H1 (cell line): ENCODE results near the gene ING1. TPM values are rescaled to one million over a fixed set of nuclear protein-coding genes. Genes with fewer than 3 reads are reported as not detected.

Experiments
- CTCF ChIA-PET: fragments of 300-600 bp; sonication (Branson Sonifier 250); formaldehyde crosslinking; loops from one replicate; lab custom pipeline; 2021; ENCODE audit not compliant: partially characterized antibody; lab: Charles Lee
- POLR2A ChIA-PET: fragments of 300-600 bp; sonication (Branson Sonifier 250); formaldehyde crosslinking; loops from one replicate; lab custom pipeline; 2021; ENCODE audit warnings: inconsistent platforms; ENCODE audit not compliant: partially characterized antibody; lab: Charles Lee
- DNase-seq, 2 experiments: peaks; one replicate each; pipeline versions ENCODE4 v3.0.0 to v3.0.0-alpha.2; 2010 to 2022; ENCODE audit warnings: low spot score in 2 of 2, low read depth in 1 of 2, mixed read lengths in 1 of 2
- FAIRE-seq: peaks from 2 replicates; lab custom pipeline; 2011; peaks lifted over from hg19 to GRCh38; lab: Jason Lieb, UNC
- H2AFZ ChIP-seq: 2 replicates; pipeline ENCODE4 v1.8.1; 2012; ENCODE audit warnings: low read length, inconsistent platforms
- H2AK5ac ChIP-seq: 2 replicates; pipeline ENCODE4 v1.6.1; 2013; ENCODE audit warnings: low read depth, low read length
- H2BK120ac ChIP-seq: replicated peaks from 2 replicates; pipeline ENCODE3; 2013; ENCODE audit warnings: low read depth, low read length, inconsistent platforms
- H2BK12ac ChIP-seq: 2 replicates; pipeline ENCODE4 v1.6.1; 2013; ENCODE audit warnings: low read depth, low read length
- H2BK15ac ChIP-seq: 2 replicates; pipeline ENCODE4 v1.6.1; 2013; ENCODE audit warnings: low read length
- H2BK20ac ChIP-seq: 2 replicates; pipeline ENCODE4 v1.6.1; 2013; ENCODE audit warnings: low read length
- H2BK5ac ChIP-seq: 2 replicates; pipeline ENCODE4 v1.6.1; 2013; ENCODE audit warnings: low read depth, low read length
- H3K14ac ChIP-seq: 2 replicates; pipeline ENCODE4 v1.6.1; 2013; ENCODE audit warnings: inconsistent platforms; ENCODE audit not compliant: insufficient read length
- H3K18ac ChIP-seq: 2 replicates; pipeline ENCODE4 v1.6.1; 2013; ENCODE audit warnings: low read length; ENCODE audit errors: extremely low read depth
- H3K23ac ChIP-seq: 2 replicates; pipeline ENCODE4 v1.6.1; 2013; ENCODE audit warnings: inconsistent platforms; ENCODE audit not compliant: insufficient read length
- H3K23me2 ChIP-seq: 2 replicates; pipeline ENCODE4 v1.6.1; 2013; ENCODE audit warnings: low read depth, low read length
- H3K27ac ChIP-seq: 2 replicates; pipeline ENCODE4 v1.6.1; 2011; ENCODE audit warnings: low read depth, low read length, inconsistent platforms
- H3K27me3 ChIP-seq, 4 experiments: replicated peaks in 1 of 4; 1 replicate in 1 of 4; 2 replicates in 3 of 4; pipeline versions ENCODE4 v1.6.1 to v1.8.1; 2011 to 2013; ENCODE audit warnings: low read length in 3 of 4, mild to moderate bottlenecking in 3 of 4, inconsistent platforms in 2 of 4, mixed read lengths in 2 of 4, moderate library complexity in 1 of 4; ENCODE audit not compliant: control insufficient read depth in 3 of 4, insufficient read depth in 3 of 4; ENCODE audit errors: extremely low read depth in 1 of 4
- H3K36me3 ChIP-seq, 4 experiments: 2 replicates each; pipeline versions ENCODE4 v1.6.1 to v1.8.1; 2011 to 2013; ENCODE audit warnings: mild to moderate bottlenecking in 4 of 4, low read length in 3 of 4, moderate library complexity in 2 of 4, control low read depth in 1 of 4, inconsistent platforms in 1 of 4; ENCODE audit not compliant: insufficient read depth in 4 of 4, control insufficient read depth in 2 of 4
- H3K4ac ChIP-seq: replicated peaks from 2 replicates; pipeline ENCODE3; 2013; ENCODE audit warnings: low read length, low read depth, mixed read lengths, inconsistent platforms; ENCODE audit not compliant: insufficient read length
- H3K4me1 ChIP-seq, 4 experiments: replicated peaks in 1 of 4; 1 replicate in 1 of 4; 2 replicates in 3 of 4; pipeline versions ENCODE4 v1.6.1 to v1.8.1; 2011 to 2013; ENCODE audit warnings: low read length in 3 of 4, inconsistent platforms in 2 of 4, mixed read lengths in 1 of 4; ENCODE audit not compliant: insufficient read depth in 4 of 4, control insufficient read depth in 3 of 4
- H3K4me2 ChIP-seq, 2 experiments: 2 replicates each; pipeline versions ENCODE4 v1.6.1 to v1.8.1; 2011 to 2013; ENCODE audit warnings: low read depth in 2 of 2, low read length in 2 of 2, control low read depth in 1 of 2, inconsistent platforms in 1 of 2, mild to moderate bottlenecking in 1 of 2; ENCODE audit not compliant: insufficient read depth in 1 of 2
- H3K4me3 ChIP-seq, 4 experiments: fragments of 200-600, 300-600 bp in 1 of 4; sonication (generic), shearing (Covaris generic), sonication (Bioruptor Twin) in 1 of 4; 2 replicates each; pipeline versions ENCODE4 v1.5.1 to v1.8.1; 2011 to 2016; ENCODE audit warnings: low read length in 4 of 4, low read depth in 3 of 4, control low read depth in 2 of 4, inconsistent platforms in 2 of 4, mild to moderate bottlenecking in 2 of 4, mixed read lengths in 1 of 4, moderate library complexity in 1 of 4; ENCODE audit not compliant: insufficient read depth in 2 of 4; ENCODE audit errors: extremely low read depth in 1 of 4
- H3K56ac ChIP-seq: replicated peaks from 2 replicates; pipeline ENCODE3; 2013; ENCODE audit warnings: low read depth, mild to moderate bottlenecking, mixed read lengths, low read length, inconsistent platforms; ENCODE audit not compliant: insufficient read length
- H3K79me1 ChIP-seq: 2 replicates; pipeline ENCODE4 v1.6.1; 2013; ENCODE audit warnings: low read depth, low read length, control low read depth
- H3K79me2 ChIP-seq, 2 experiments: 2 replicates each; pipeline versions ENCODE4 v1.6.1 to v1.8.1; 2012 to 2013; ENCODE audit warnings: low read length in 2 of 2, mild to moderate bottlenecking in 2 of 2, inconsistent platforms in 1 of 2; ENCODE audit not compliant: insufficient read depth in 2 of 2, control insufficient read depth in 1 of 2
- H3K9ac ChIP-seq, 4 experiments: replicated peaks in 1 of 4; 1 replicate in 1 of 4; 2 replicates in 3 of 4; pipeline versions ENCODE4 v1.6.1 to v1.8.1; 2011 to 2013; ENCODE audit warnings: low read depth in 3 of 4, low read length in 3 of 4, control low read depth in 2 of 4, mild to moderate bottlenecking in 2 of 4, moderate library complexity in 2 of 4, inconsistent platforms in 1 of 4; ENCODE audit errors: extremely low read depth in 1 of 4
- H3K9me3 ChIP-seq, 2 experiments: 2 replicates each; pipeline versions ENCODE4 v1.6.1 to v1.8.1; 2012 to 2013; ENCODE audit warnings: mild to moderate bottlenecking in 2 of 2, moderate library complexity in 2 of 2, control low read depth in 1 of 2, inconsistent platforms in 1 of 2, low read depth in 1 of 2, low read length in 1 of 2, mixed read lengths in 1 of 2; ENCODE audit not compliant: insufficient read depth in 2 of 2
- H4K20me1 ChIP-seq, 2 experiments: replicated peaks in 1 of 2; 2 replicates each; pipeline versions ENCODE3 to v1.8.1; 2011 to 2013; ENCODE audit warnings: inconsistent platforms in 2 of 2, low read length in 2 of 2, mild to moderate bottlenecking in 1 of 2; ENCODE audit not compliant: insufficient read depth in 2 of 2, control insufficient read depth in 1 of 2
- H4K5ac ChIP-seq: 2 replicates; pipeline ENCODE4 v1.6.1; 2013; ENCODE audit warnings: low read length, low read depth, mixed read lengths, inconsistent platforms; ENCODE audit not compliant: insufficient read length
- H4K8ac ChIP-seq: 2 replicates; pipeline ENCODE4 v1.8.0; 2013; ENCODE audit warnings: mild to moderate bottlenecking, moderate library complexity, low read length, inconsistent platforms; ENCODE audit not compliant: insufficient read depth; ENCODE audit errors: extremely low read depth
- H4K91ac ChIP-seq: replicated peaks from 2 replicates; pipeline ENCODE3; 2013; ENCODE audit warnings: low read length, mixed read lengths, inconsistent platforms; ENCODE audit not compliant: insufficient read length
- BACH1 ChIP-seq: IDR thresholded peaks from 2 replicates; pipeline ENCODE4 v1.6.1; 2012; ENCODE audit warnings: low read length, improper control_type of control experiment
- BRCA1 ChIP-seq: IDR thresholded peaks from 2 replicates; pipeline ENCODE4 v1.6.1; 2012; ENCODE audit warnings: low read depth, low read length, improper control_type of control experiment
- EP300 ChIP-seq, 2 experiments: IDR thresholded peaks; 1 replicate in 1 of 2; 2 replicates in 1 of 2; pipeline ENCODE4 v1.6.1; 2011 to 2012; ENCODE audit warnings: low read depth in 2 of 2, low read length in 2 of 2, mild to moderate bottlenecking in 2 of 2, borderline replicate concordance in 1 of 2, inconsistent platforms in 1 of 2, moderate library complexity in 1 of 2
- FOSL1 ChIP-seq: IDR thresholded peaks from 2 replicates; pipeline ENCODE4 v1.6.1; 2011; ENCODE audit warnings: mild to moderate bottlenecking, low read depth, low read length, moderate library complexity; ENCODE audit not compliant: insufficient read depth
- GABPA ChIP-seq: IDR thresholded peaks from 2 replicates; pipeline ENCODE4 v1.6.1; 2011; ENCODE audit warnings: mild to moderate bottlenecking, low read length, moderate library complexity, borderline replicate concordance; ENCODE audit not compliant: insufficient read depth
- HDAC6 ChIP-seq: IDR thresholded peaks from one replicate; pipeline ENCODE4 v1.7.1; 2012; ENCODE audit warnings: low read depth, mild to moderate bottlenecking, inconsistent platforms, low read length, moderate library complexity
- RXRA ChIP-seq: IDR thresholded peaks from 2 replicates; pipeline ENCODE4 v1.6.1; 2011; ENCODE audit warnings: low read depth, mild to moderate bottlenecking, low read length, moderate library complexity; ENCODE audit not compliant: insufficient read depth
- SAP30 ChIP-seq: fragments of 300-600 bp; sonication (generic); IDR thresholded peaks from 2 replicates; pipeline ENCODE4 v1.7.1; 2012; ENCODE audit warnings: low read length, moderate library complexity, mild to moderate bottlenecking, inconsistent platforms; ENCODE audit not compliant: insufficient read depth, insufficient replicate concordance
- SP2 ChIP-seq: IDR thresholded peaks from 2 replicates; pipeline ENCODE4 v1.6.1; 2012; ENCODE audit warnings: mild to moderate bottlenecking, low read length, inconsistent platforms
- TAF7 ChIP-seq: optimal IDR thresholded peaks from 2 replicates; pipeline ENCODE3; 2011; ENCODE audit warnings: low read depth, mild to moderate bottlenecking, inconsistent platforms, low read length, moderate library complexity, borderline replicate concordance
- TCF12 ChIP-seq: IDR thresholded peaks from 2 replicates; pipeline ENCODE4 v1.6.1; 2011; ENCODE audit warnings: low read depth, mild to moderate bottlenecking, low read length
- YY1 ChIP-seq: IDR thresholded peaks from 2 replicates; pipeline ENCODE4 v1.6.1; 2011; ENCODE audit warnings: low read depth, mild to moderate bottlenecking, low read length
- ZNF274 ChIP-seq: IDR thresholded peaks from 2 replicates; pipeline ENCODE4 v1.7.0; 2012; ENCODE audit warnings: low read length, borderline replicate concordance; ENCODE audit errors: extremely low read depth
- WGBS, 2 experiments: shearing (Covaris generic) in 1 of 2; methylation state at CpG; one replicate each; pipeline versions ENCODE4 v1.1.6 to v1.1.7; 2013 to 2015; ENCODE audit warnings: low lambda C conversion rate in 2 of 2, mixed read lengths in 2 of 2, inconsistent platforms in 1 of 2, low coverage in 1 of 2, missing lambda C conversion rate in 1 of 2; ENCODE audit not compliant: insufficient replicate concordance in 2 of 2, insufficient coverage in 1 of 2, insufficient read length in 1 of 2; ENCODE audit errors: extremely low coverage in 1 of 2, missing lambda C conversion rate in 1 of 2; 5-methylcytosine and 5-hydroxymethylcytosine counted together
- polyA plus RNA-seq, 7 experiments: library from polyadenylated mRNA; depleted of rRNA in 3 of 7; stranded (reverse) in 5 of 7; unstranded in 2 of 7; fragments of >200 nt in 5 of 7; fragments of 200-250 nt in 2 of 7; gene quantifications; 1 replicate in 5 of 7; 2 replicates in 1 of 7; 4 replicates in 1 of 7; pipeline versions ENCODE4 v1.2.1 to v1.2.3, GENCODE V29; 2011 to 2013; ENCODE audit warnings: missing spikeins in 2 of 7, mixed read lengths in 2 of 7
- total RNA-seq: library from RNA; stranded (reverse); fragmentation: NEBNext Ultra II Directional; extraction: Animal tissue kit (Norgen Biotek cat#: 25700); gene quantifications from 2 replicates; pipeline ENCODE4 v1.2.1, GENCODE V29; 2021

The ING1 gene
- total and polyA plus RNA-seq, 2 of the 8 experiments (the other 6 are each of a cell fraction or from before 2014, with no cell fraction given) = 22.3 to 26.6 TPM

DNA sequence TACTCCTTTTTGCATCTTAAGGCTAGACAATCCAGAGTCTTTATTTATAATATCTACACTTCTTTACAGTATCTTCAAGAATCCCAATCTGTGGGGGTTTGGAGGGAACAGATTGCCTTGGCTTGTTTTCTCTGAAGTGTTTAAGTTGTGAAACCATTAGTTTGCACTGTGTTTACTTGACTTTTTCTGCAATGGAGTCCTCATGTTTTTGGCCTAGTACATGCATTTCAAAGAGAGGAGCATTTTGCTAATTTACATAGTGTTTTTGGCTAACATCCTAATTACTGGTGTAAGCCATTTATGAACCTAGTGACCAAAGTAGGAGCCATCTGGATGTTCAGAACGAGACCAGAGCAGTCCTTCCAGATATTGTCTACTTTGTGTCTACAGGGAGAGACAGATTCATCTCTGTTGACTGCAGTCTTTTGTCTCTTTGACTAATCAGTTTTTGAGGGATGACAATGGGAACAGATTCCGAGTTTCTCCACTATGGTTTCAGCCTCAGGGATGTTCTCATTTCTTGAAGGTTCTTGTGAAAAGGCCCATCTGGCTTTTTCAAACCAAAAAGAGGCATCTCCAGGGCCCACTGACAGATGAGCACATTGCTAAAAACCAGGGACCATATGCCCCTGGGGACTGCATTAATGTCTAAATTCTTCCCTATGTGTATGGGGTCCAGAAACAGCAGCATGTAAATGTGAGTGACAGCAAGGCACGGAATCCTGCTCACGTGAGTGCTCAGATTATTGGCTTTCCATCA, 53.4 kb downstream of the ING1 start:
- H3K9ac ChIP-seq = no peak overlapping the region
- no peaks in the 10 kb centered on the region for H3K9me3 ChIP-seq
- no peak overlapping the region for H2BK12ac ChIP-seq
- H3K36me3 ChIP-seq = no peaks in the 10 kb centered on the region
- H2AFZ ChIP-seq = no peak overlapping the region
- DNase-seq = no peak
- no peak overlapping the region for H3K27ac ChIP-seq
- H2BK120ac ChIP-seq = no peak overlapping the region
- no peaks in the 10 kb centered on the region for H3K23me2 ChIP-seq
- no peak overlapping the region for H4K91ac ChIP-seq
- no peak overlapping the region for H3K18ac ChIP-seq
- ChIA-PET POLR2A (interaction anchor here (0.6 to 0.8 kb wide), 2 partner anchors 54 to 73 kb away, joined by 3 to 4 read pairs; no protein-coding TSS in a partner anchor), CTCF (interaction anchor here (0.5 to 1.6 kb wide), 5 partner anchors 8 to 1025 kb away, joined by 3 read pairs; no protein-coding TSS in a partner anchor)
- H2BK15ac ChIP-seq = no peak overlapping the region
- no peak overlapping the region for H3K4me3 ChIP-seq
- no peak overlapping the region for H3K4ac ChIP-seq
- no peak overlapping the region for H3K14ac ChIP-seq
- WGBS, 2 experiments = 73% methylated on average over 4 of the region's 4 CpGs; no CpG with 5 or more reads in 1 of the 2 experiments
- no peaks in the 10 kb centered on the region for H3K4me1 ChIP-seq
- no peaks in the 10 kb centered on the region for H4K20me1 ChIP-seq
- H3K27me3 ChIP-seq = no peaks in the 10 kb centered on the region; a peak in 1 of 7 replicates
- FAIRE-seq = no peak
- H2BK5ac ChIP-seq = no peak overlapping the region
- H3K56ac ChIP-seq = no peak overlapping the region
- H3K4me2 ChIP-seq = no peak overlapping the region
- no peak overlapping the region for H2AK5ac ChIP-seq
- H3K23ac ChIP-seq = no peak overlapping the region
- H4K5ac ChIP-seq = no peak overlapping the region
- no peaks in the 10 kb centered on the region for H3K79me2 ChIP-seq
- H4K8ac ChIP-seq = no peak overlapping the region
- H2BK20ac ChIP-seq = no peak overlapping the region
- H3K79me1 ChIP-seq = no peaks in the 10 kb centered on the region
- TF ChIP-seq BRCA1 (no peak), SP2 (no peak), TAF7 (no peak), EP300 (IDR thresholded peaks at IDR 0.05; ENCODE audit: borderline replicate concordance in 1 of 2, low read depth in 2 of 2, low read length in 2 of 2) (no peak), ZNF274 (no peak), SAP30 (no peak), YY1 (no peak), FOSL1 (no peak), HDAC6 (no peak), TCF12 (no peak), GABPA (no peak), RXRA (no peak), BACH1 (no peak)
